Ishikawa (cell line): ENCODE measurements around the gene PARD3B.

Experiments used
- CEBPB ChIP-seq: IDR thresholded peaks from 2 replicates; pipeline ENCODE4 v1.6.1; 2012
- CREB1 ChIP-seq: IDR thresholded peaks from 2 replicates; pipeline ENCODE4 v1.6.1; 2012; ENCODE audit warnings: low read depth
- EGR1 ChIP-seq: IDR thresholded peaks from 2 replicates; pipeline ENCODE4 v1.6.1; 2012
- EP300 ChIP-seq: IDR thresholded peaks from 2 replicates; pipeline ENCODE4 v1.6.1; 2012; ENCODE audit warnings: borderline replicate concordance
- FOXM1 ChIP-seq: IDR thresholded peaks from 2 replicates; pipeline ENCODE4 v1.6.1; 2012; ENCODE audit warnings: low read depth, borderline replicate concordance
- NFIC ChIP-seq: IDR thresholded peaks from 2 replicates; pipeline ENCODE4 v1.6.1; 2012
- RAD21 ChIP-seq: IDR thresholded peaks from 2 replicates; pipeline ENCODE4 v1.6.1; 2012; ENCODE audit warnings: low read depth
- REST ChIP-seq: IDR thresholded peaks from 2 replicates; pipeline ENCODE4 v1.6.1; 2012; ENCODE audit warnings: low read depth, mild to moderate bottlenecking
- TAF1 ChIP-seq: IDR thresholded peaks from 2 replicates; pipeline ENCODE4 v1.6.1; 2012; ENCODE audit warnings: low read depth, mild to moderate bottlenecking
- TCF12 ChIP-seq: IDR thresholded peaks from 2 replicates; pipeline ENCODE4 v1.6.1; 2012; ENCODE audit warnings: low read depth
- TEAD4 ChIP-seq: IDR thresholded peaks from 2 replicates; pipeline ENCODE4 v1.6.1; 2012
- USF1 ChIP-seq: IDR thresholded peaks from 2 replicates; pipeline ENCODE4 v1.6.1; 2012
- YY1 ChIP-seq: IDR thresholded peaks from 2 replicates; pipeline ENCODE4 v1.6.1; 2012; ENCODE audit warnings: low read depth
- ZBTB7A ChIP-seq: IDR thresholded peaks from 2 replicates; pipeline ENCODE4 v1.6.1; 2012; ENCODE audit warnings: low read depth
- TF ChIP-seq, protein P1 (sequence below): IDR thresholded peaks from 2 replicates; pipeline ENCODE4 v1.6.1; 2012

Gene PARD3B

DNA sequence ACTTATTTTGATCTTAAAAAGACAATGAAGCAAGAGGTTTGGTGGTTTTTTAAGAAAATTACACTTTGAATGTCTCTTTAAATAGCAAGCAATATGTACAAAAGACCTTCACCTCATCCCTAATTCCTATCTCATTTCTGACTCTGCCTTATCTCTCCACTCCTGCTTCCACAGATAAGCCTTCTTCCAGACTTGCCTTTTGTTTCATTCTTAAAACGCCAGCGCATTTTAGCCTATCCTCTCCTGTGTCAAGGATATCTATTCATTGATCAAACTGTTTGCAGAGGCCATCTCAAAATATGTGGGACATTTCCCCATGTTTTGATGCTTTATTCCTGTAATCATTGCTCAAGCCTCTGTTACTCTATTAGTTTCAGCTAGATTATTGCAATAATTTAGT is 562.5 kb downstream of the PARD3B start:
- TF ChIP-seq YY1 (no peak), CEBPB (no peak), CREB1 (no peak), EGR1 (no peak), EP300 (no peak), TAF1 (no peak), ZBTB7A (no peak), REST (no peak), USF1 (no peak), TCF12 (no peak), NFIC (no peak), FOXM1 (no peak), RAD21 (no peak), TEAD4 (no peak)
- TF ChIP-seq, protein P1, sequence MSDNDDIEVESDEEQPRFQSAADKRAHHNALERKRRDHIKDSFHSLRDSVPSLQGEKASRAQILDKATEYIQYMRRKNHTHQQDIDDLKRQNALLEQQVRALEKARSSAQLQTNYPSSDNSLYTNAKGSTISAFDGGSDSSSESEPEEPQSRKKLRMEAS: no peak

DNA sequence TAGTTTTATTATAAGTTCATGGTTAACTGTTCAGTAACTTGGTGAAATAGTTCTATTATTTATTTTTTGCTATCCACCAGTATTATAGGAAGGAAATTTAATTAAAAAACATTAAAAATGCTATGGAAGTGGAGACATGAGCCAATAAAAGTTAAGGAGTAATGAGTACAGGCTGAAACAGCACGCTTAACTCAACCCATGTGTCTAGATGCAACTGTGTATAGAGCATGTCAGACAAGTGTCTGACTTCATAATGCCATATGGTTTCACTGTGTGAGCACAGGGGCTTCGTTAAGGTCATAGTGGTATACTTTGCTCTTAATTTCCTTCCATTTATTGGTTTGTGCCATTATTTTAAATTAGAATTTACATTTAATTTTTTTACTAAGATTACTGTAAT is 570.2 kb downstream of the PARD3B start:
- TF ChIP-seq REST (no peak), RAD21 (no peak), TAF1 (no peak), TEAD4 (no peak), FOXM1 (no peak), EP300 (no peak), NFIC (no peak), TCF12 (no peak), CREB1 (no peak), USF1 (no peak), EGR1 (no peak), YY1 (no peak), ZBTB7A (no peak), CEBPB (no peak)
- TF ChIP-seq, protein P1: no peak

DNA sequence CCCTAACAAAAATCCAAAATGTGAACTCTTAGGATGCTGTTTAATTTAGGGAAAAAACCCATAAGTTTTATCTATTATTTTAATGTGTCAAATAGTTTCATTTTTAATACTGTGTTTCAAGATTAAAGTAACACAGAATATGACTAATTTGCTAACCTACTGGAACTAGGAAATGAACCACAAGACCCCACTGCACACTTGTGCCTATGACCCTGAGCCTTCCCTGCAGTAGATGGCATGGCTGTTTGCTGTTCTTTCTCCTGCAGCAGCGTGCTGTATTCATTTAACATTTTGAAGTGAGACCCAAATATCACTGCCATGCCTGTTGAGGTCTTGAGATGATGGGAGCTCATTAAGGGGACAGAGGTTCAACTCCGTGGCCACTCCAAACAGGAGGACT is 571.9 kb downstream of the PARD3B start:
- TF ChIP-seq ZBTB7A (no peak), YY1 (no peak), EP300 (no peak), RAD21 (no peak), REST (no peak), TCF12 (no peak), FOXM1 (no peak), TEAD4 (no peak), CREB1 (no peak), CEBPB (no peak), TAF1 (no peak), NFIC (no peak), USF1 (no peak)
- TF ChIP-seq, protein P1: no peak

DNA sequence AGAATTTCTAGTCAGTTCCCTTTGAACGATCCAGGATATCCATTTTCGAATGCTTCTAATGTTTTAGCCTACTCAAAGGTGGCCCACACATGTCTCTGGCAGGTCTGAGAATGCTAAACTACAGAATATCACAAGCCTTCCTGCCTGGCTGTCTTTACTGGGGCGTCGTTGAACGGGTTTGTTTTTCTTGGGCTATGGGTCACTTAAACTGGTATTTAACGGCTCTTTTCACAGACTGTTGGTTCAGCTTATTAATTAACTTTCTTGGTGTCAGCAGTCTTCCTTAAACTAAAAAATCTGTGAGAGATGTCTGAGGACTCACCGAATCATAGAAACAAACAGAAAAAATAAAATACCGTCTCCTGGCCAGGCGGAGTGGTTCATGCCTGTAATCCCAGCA is 573.9 kb downstream of the PARD3B start:
- TF ChIP-seq CREB1 (no peak), CEBPB (no peak), RAD21 (no peak), TAF1 (no peak), ZBTB7A (no peak), EGR1 (no peak), REST (no peak), USF1 (no peak), TCF12 (no peak), TEAD4 (no peak), NFIC (no peak), FOXM1 (no peak), YY1 (no peak), EP300 (no peak)
- TF ChIP-seq, protein P1: no peak
